Mucosa of stomach (tissue), 1 donor: ENCODE measurements around the gene ALDH1A1.

Source experiments
- H3K27me3 ChIP-seq: one replicate; pipeline ENCODE4 v1.7.0; 2013; ENCODE audit warnings: mild to moderate bottlenecking, low read length; ENCODE audit not compliant: control insufficient read depth, insufficient read depth
- H3K36me3 ChIP-seq: one replicate; pipeline ENCODE4 v1.7.0; 2013; ENCODE audit warnings: low read length; ENCODE audit not compliant: control insufficient read depth, insufficient read depth
- H3K4me1 ChIP-seq: one replicate; pipeline ENCODE4 v1.7.0; 2013; ENCODE audit warnings: mild to moderate bottlenecking, low read length; ENCODE audit not compliant: control insufficient read depth, insufficient read depth
- H3K4me3 ChIP-seq: one replicate; pipeline ENCODE4 v1.7.0; 2013; ENCODE audit warnings: low read length
- H3K9ac ChIP-seq: one replicate; pipeline ENCODE4 v1.7.0; 2013; ENCODE audit warnings: mild to moderate bottlenecking, low read length, moderate library complexity
- H3K9me3 ChIP-seq: one replicate; pipeline ENCODE4 v1.7.0; 2013; ENCODE audit warnings: mild to moderate bottlenecking, low read length, moderate library complexity; ENCODE audit not compliant: control insufficient read depth
- donor health status: Pancreatic carcinoma.

Gene ALDH1A1

DNA sequence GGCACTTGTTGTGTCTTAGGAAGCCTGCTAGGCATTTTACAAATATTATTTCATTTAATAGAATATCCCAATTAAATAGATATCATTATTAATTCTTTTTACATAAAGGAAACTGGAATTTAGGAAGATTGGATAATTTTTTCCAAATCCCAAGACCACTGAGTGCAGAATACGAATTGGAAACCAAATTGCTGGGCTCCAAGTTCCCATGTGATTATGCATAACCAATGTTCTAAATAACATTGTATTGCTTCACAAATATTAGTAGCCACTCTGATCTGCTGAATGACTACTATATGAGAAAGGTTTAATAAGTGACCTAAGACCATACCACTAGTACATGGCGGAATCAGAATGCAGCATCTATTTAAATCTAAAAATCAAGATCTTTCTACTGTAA is 57.7 kb downstream of the ALDH1A1 start:
- Histone ChIP-seq H3K4me3 (no peak overlapping the region), H3K9ac (no peak overlapping the region), H3K36me3 (no peaks in the 10 kb centered on the region), H3K9me3 (no peaks in the 10 kb centered on the region), H3K27me3 (no peaks in the 10 kb centered on the region), H3K4me1 (no peaks in the 10 kb centered on the region)

GRCh38 chr9:72894342-72894741 is 58.5 kb downstream of the ALDH1A1 start:
- Histone ChIP-seq H3K27me3 (no peaks in the 10 kb centered on the region), H3K4me1 (no peaks in the 10 kb centered on the region), H3K9me3 (no peaks in the 10 kb centered on the region), H3K36me3 (peaks cover 6% of the 10 kb centered on the region), H3K9ac (no peak overlapping the region), H3K4me3 (no peak overlapping the region)

- no peak overlapping the region for H3K4me3 ChIP-seq
- H3K9ac ChIP-seq, result no peak overlapping the region
- peaks cover 6% of the 10 kb centered on the region for H3K36me3 ChIP-seq
- no peaks in the 10 kb centered on the region for H3K27me3 ChIP-seq
- no peaks in the 10 kb centered on the region for H3K9me3 ChIP-seq
- H3K4me1 ChIP-seq, result no peaks in the 10 kb centered on the region
These were observed 59.4 kb downstream of the ALDH1A1 start for GRCh38 chr9:72893437-72893836.

- Histone ChIP-seq H3K9ac (no peak overlapping the region), H3K36me3 (peaks cover 6% of the 10 kb centered on the region), H3K4me1 (no peaks in the 10 kb centered on the region), H3K9me3 (no peaks in the 10 kb centered on the region), H3K27me3 (no peaks in the 10 kb centered on the region), H3K4me3 (no peak overlapping the region)
These were observed 61.8 kb downstream of the ALDH1A1 start for GRCh38 chr9:72891043-72891442.

DNA sequence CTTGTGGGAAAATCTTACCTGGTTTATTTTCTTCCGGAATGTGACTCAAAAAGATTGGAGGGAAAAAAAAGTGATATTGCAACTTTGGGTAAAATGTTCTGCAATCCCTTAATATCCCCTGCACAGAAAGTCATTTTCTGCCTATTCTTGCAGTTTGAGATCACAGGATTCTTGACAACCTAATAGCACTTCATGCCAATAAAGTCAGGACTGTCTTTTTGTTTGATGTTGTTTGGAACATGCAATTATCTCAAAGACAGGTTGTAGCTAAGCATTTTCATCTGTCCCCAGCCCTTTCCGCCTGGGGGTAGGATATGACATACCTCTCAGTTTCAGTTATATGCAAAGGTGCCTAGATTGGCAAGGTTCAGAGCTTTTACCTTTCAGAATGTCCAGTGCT is 63.9 kb downstream of the ALDH1A1 start:
- Histone ChIP-seq H3K9me3 (no peaks in the 10 kb centered on the region), H3K9ac (no peak overlapping the region), H3K27me3 (no peaks in the 10 kb centered on the region), H3K4me1 (no peaks in the 10 kb centered on the region), H3K4me3 (no peak overlapping the region), H3K36me3 (peaks cover 6% of the 10 kb centered on the region)

DNA sequence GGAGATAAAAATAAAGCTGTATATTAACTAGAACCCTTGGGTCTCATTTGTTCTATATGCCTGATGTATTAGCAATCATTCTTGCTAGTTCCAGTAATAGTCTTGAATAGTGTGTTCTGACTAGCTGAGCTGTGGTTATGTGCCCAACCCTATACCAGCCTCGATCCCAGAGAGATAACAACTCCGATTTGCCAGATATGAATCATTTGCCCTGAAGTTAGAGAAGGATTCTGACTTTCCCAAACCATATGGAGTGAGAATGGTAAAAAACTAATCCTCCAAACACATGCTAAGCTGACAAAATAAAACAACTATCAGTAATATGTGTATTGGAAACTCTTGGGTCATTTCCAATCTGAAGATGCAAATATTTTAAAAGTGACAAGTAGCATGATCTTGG is 64.8 kb downstream of the ALDH1A1 start:
- Histone ChIP-seq H3K4me1 (no peaks in the 10 kb centered on the region), H3K36me3 (peaks cover 6% of the 10 kb centered on the region), H3K9me3 (no peaks in the 10 kb centered on the region), H3K4me3 (no peak overlapping the region), H3K27me3 (no peaks in the 10 kb centered on the region), H3K9ac (no peak overlapping the region)

- Histone ChIP-seq H3K9me3 (no peaks in the 10 kb centered on the region), H3K27me3 (no peaks in the 10 kb centered on the region), H3K4me3 (no peak overlapping the region), H3K9ac (no peak overlapping the region), H3K4me1 (peaks cover 7% of the 10 kb centered on the region), H3K36me3 (peaks cover 6% of the 10 kb centered on the region)
These were observed 66.5 kb downstream of the ALDH1A1 start for GRCh38 chr9:72886386-72886785.

- Histone ChIP-seq H3K9ac (no peak overlapping the region), H3K4me3 (no peak overlapping the region), H3K9me3 (no peaks in the 10 kb centered on the region), H3K36me3 (peaks cover under 1% of the 10 kb centered on the region), H3K27me3 (no peaks in the 10 kb centered on the region), H3K4me1 (peaks cover 7% of the 10 kb centered on the region)
These were observed 68.3 kb downstream of the ALDH1A1 start for GRCh38 chr9:72884508-72884907.

- Histone ChIP-seq H3K4me3 (no peak overlapping the region), H3K27me3 (no peaks in the 10 kb centered on the region), H3K9me3 (no peaks in the 10 kb centered on the region), H3K36me3 (no peaks in the 10 kb centered on the region), H3K4me1 (peaks cover 7% of the 10 kb centered on the region), H3K9ac (no peak overlapping the region)
These were observed 69.0 kb downstream of the ALDH1A1 start for GRCh38 chr9:72883875-72884274.

GRCh38 chr9:72882117-72882775 is 70.6 kb downstream of the ALDH1A1 start:
- peaks cover 7% of the 10 kb centered on the region for H3K4me1 ChIP-seq
- no peak overlapping the region for H3K4me3 ChIP-seq
- no peak overlapping the region for H3K9ac ChIP-seq
- H3K36me3 ChIP-seq, result no peaks in the 10 kb centered on the region
- H3K27me3 ChIP-seq, result no peaks in the 10 kb centered on the region
- no peaks in the 10 kb centered on the region for H3K9me3 ChIP-seq

DNA sequence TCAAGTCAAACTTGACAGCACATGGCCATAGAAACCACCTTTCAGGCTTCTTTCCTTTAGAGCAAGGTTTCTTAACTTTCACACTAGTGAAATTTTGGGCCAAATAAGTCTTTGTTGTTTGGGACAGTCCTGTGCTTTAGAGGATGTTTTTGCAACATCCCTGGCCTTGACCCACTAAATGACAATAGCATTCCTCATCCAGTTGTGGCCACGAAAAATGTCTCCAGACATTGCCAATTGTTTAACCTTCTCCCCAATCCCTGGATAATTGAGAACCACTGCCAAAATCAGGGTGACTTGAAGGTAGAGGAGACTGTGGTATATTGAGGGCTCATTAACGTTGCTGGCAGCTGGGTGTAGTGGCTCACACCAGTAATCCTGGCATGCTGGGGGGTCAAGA is 72.0 kb downstream of the ALDH1A1 start:
- no peak overlapping the region for H3K4me3 ChIP-seq
- no peaks in the 10 kb centered on the region for H3K27me3 ChIP-seq
- no peaks in the 10 kb centered on the region for H3K9me3 ChIP-seq
- H3K36me3 ChIP-seq, result no peaks in the 10 kb centered on the region
- H3K9ac ChIP-seq, result no peak overlapping the region
- H3K4me1 ChIP-seq, result peaks cover 7% of the 10 kb centered on the region

- no peaks in the 10 kb centered on the region for H3K9me3 ChIP-seq
- H3K4me1 ChIP-seq, result peaks cover 3% of the 10 kb centered on the region
- H3K27me3 ChIP-seq, result no peaks in the 10 kb centered on the region
- H3K9ac ChIP-seq, result no peak overlapping the region
- H3K4me3 ChIP-seq, result no peak overlapping the region
- H3K36me3 ChIP-seq, result no peaks in the 10 kb centered on the region
These were observed 77.6 kb downstream of the ALDH1A1 start for GRCh38 chr9:72875221-72875620.

- H3K9me3 ChIP-seq, result no peaks in the 10 kb centered on the region
- peaks cover 3% of the 10 kb centered on the region for H3K4me1 ChIP-seq
- no peaks in the 10 kb centered on the region for H3K36me3 ChIP-seq
- no peak overlapping the region for H3K9ac ChIP-seq
- H3K4me3 ChIP-seq, result no peak overlapping the region
- H3K27me3 ChIP-seq, result no peaks in the 10 kb centered on the region
These were observed 78.5 kb downstream of the ALDH1A1 start for GRCh38 chr9:72874344-72874743.
